Frontal cortex (tissue), 4 donors: ENCODE data around the gene LIF. TPM values are rescaled to one million over a fixed set of nuclear protein-coding genes. Genes with fewer than 3 reads are reported as not detected.

Experiments
- DNase-seq, 2 donors: peaks; one replicate each; pipeline ENCODE4 v3.0.0; 2012; ENCODE audit warnings: low spot score in 2 of 2
- FAIRE-seq: peaks from 2 replicates; lab custom pipeline; 2012; peaks lifted over from hg19 to GRCh38; lab: Jason Lieb, UNC
- total RNA-seq: library from RNA; depleted of rRNA; stranded (reverse); fragments of >200 nt; gene quantifications from one replicate; pipeline ENCODE4 v1.2.3, GENCODE V29; 2014
- donor health status: control.
- donor health status: control.
- donor health status: control.

The LIF gene
- total RNA-seq, 1 donor from 2014 or later: not detected

DNA sequence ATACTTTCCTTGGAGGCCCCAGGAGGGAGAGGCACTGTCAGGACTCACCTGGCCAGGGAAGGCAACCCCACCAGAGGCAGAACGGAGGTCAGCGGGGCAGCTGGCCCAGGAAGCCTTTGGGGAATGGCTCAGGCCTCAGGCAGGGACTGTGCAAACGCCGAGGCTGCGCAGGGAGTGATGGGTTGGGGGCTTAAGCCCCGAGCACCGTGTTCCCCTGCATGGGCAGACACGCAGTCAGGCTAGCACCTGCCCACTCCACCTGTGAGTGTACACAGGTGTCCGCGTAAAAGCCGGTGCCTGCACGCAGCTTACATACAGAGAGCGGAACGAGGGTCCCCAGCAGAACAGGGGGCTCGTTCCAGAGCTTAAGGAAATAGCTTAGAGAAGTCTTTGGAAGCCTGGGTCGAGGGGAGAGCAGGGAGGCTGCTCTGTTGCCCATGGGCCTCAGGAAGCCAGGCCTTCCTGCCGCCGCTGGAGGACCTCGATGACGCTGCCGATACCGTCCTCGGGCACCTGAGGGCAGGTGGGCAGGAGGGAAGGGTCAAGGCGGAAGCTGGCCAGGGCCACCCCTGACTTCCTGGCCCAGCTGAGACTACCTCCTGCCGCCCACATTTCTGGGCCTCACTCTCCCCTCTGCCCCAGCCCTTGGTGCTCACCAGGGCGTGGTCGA is 38.8 kb upstream of the LIF start:
- DNase-seq: no peak
- FAIRE-seq: no peak

DNA sequence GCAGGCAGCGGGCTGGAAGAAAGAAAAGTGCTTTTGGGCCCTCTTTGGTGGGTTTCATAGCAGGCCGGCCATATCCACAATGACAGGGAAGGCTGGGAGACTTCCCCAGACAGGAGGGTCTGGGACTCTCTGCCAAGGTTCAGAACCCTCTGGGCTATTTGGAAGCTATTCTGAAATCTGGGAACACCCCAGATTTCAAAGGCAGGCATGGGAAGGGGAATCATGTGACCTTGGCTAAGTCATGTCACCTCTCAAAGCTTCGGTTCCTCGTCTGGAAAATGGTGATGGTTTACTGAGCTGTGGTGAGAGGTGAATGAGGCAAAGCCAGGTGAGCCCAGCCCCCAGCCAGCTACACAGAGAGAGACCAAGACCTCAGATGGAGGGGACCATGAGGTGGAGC is 38.1 kb upstream of the LIF start:
- no peak for FAIRE-seq
- no peak for DNase-seq

DNA sequence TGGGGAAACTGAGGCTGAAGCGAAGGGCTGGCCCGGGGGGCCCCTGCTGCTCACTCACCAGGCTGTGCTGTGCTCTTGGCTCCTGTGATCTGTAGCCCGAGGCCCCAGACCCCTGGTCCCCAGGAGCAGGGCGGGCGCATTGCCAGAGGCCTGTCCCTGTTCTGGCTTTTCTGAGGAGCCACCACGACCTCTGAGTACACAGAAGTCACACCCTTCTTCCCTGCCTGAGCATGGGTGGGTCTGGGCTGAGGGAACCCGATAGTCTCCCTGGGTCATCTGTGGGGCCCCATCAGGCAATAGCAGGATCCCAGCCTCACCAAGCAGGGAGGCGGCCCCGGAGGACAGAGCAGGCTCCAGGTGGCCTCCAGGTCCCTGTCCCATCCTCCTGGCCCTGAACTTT is 37.6 kb upstream of the LIF start:
- no peak for DNase-seq
- FAIRE-seq: no peak

DNA sequence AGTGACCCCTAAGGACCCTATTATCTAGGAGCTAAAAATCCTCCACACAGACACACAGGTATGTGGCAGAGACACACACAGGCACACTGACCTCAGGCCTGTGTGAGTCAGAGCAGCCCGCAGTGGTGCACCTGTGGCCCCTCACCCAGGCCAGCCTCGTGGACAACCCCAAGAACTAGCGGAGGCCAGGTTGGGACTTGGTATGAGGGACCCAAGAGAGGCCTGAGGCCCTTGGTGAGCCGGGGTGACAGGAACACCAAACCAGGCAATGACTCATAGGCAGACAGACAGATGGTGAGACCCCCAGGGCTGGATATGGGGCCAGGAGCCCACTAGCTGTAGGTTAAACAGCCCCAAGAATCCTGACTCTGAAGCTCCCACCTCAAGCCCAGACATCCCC is 36.8 kb upstream of the LIF start:
- no peak for FAIRE-seq

DNA sequence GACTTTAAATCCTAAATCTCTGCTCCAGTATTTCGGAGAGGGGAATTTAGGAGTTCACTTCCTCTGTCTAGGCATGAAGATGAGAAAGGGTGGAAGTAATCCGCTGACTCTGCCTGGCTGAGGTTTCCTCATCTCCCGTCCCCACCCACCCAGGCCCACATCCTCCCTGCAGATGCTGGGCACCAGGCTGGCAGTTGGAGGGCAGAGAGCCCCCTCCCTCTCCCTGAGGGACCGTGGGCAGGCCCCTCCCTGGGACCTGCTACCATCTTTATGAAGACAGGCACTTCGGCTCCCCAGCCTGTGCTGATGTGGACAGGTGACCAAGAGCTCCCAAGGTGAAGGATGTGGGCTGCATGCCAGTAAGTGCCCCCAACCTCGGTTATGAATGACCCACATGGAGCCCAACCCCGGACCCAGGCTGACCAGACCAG is 36.1 kb upstream of the LIF start:
- no peak for FAIRE-seq
- DNase-seq: no peak

More for the DNA sequence above, 36.8 kb upstream of the LIF start:
- no peak for DNase-seq

DNA sequence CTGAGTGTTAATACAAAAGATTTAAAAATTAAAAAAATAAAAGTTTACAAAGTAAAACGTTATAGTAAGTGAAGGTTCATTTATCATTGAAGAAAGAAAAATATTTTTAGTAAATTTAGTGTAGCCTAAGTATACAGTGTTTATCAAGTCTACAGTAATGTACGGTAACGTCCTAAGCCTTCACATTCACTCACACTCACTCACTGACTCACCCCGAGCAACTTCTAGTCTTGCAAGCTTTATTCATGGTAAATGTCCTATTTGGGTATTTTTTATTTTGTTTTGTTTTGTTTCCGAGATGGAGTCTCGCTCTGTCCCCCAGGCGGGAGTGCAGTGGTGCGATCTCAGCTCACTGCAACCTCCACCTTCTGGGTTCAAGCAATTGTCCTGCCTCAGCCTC is 33.9 kb upstream of the LIF start:
- FAIRE-seq (peak; percentile 79), DNase-seq (no peak)

DNA sequence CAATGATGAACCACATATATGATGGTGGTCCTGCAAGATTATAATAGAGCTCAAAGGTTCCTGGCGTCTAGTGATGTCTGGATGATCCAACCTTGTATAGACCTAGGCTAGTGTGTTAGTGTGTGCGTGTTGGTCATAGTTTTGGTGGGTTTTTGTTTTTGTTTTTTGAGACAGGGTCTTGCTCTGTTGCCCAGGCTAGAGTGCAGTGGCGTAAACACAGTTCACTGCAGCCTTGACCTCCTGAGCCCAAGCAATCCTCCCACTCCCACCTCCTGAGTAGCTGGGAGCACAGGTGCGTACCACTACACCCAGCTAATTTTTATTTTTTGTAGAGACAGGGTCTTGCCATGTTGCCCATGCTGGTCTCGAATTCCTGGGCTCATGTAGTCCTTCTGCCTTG is 33.4 kb upstream of the LIF start:
- DNase-seq (no peak), FAIRE-seq (no peak)

DNA sequence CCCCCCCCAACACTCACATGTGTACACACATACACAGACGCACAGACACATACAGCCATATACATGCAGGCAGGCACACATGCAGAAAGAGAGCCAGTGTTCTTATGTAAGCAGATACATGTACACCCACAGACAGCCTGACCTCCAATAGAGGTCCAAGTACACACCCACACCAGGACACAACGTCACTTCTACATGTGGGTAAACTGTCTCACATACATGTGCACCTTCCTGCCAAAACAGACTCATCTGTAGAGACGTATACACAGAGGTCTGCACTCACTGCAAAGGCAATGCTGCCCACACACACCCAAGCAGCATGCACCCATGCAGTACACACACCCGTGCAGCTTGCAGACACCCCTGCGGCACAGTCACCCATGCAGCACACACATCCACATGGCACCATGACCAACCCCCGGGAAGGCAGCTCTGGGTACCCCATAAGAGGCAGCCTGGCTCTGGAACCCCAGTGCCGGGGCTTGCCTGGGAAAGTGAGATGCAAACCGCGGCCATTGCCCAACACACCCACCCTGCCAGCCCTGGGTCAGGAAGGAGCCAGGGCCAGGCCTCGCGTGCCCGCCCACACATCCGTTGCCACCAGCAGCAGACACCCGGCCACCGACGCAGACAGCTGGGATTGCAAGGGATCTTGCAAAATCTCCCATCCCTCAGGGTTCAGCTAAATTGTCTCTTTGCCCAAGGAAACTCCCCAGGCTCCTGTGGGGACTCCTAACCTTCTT is 32.7 kb upstream of the LIF start:
- DNase-seq (no peak), FAIRE-seq (no peak)

DNA sequence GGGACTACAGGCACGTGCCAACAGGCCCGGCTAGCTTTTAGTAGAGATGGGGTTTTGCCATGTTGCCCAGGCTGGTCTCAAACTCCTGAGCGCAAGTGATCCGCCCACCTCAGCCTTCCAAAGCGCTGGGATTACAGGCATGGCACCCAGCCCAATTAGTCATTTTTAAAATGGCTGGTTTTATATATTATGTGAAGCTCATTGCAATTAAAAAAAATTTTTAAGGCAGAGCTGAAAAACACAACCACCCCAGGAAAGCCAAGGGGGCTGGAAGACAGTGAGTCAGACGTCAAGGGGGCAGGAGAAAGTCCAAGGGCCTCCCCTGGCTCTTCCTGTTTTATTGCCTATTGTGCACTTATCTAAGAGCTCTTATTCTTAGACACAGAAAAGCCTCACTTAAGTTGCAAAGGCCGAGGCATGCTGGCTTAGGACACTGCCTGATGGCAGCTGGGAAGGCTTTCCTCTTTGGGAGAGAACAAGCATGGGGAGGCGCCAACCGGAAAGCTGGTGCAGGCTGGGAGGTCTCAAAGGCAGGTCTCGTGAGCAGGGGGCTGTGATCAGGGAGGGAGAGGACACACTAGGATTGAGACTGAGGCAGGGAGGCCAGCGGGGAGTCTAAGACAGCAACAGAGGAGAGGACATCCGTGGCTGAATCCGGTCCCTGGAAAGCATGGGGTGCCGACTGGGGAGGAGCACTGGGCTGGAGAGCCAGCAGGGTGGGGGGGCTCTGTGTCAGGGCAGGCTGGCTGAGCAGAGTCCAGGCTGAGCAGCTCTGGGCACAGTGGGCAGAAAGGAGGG is 31.2 kb upstream of the LIF start:
- DNase-seq (no peak), FAIRE-seq (no peak)

DNA sequence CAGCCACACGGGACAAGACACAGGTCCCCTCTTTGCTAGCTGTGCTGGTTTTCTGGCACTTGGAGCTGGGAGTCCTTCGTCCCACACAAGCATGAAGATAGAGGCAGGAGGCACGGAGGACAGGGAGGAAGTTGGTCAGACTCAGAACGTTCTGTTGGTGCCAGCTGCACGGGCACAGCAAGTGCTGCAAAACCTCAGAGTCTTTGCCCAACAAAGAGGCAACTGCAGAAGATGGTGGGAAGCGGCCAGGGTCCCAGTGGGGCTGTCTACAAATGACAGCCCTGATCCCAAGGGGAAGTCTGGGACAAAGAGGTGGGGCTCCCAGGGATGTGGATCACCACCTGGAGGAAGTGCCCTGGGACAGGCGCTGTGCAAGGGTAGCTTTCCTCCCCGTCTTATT is 29.5 kb upstream of the LIF start:
- FAIRE-seq: no peak

DNA sequence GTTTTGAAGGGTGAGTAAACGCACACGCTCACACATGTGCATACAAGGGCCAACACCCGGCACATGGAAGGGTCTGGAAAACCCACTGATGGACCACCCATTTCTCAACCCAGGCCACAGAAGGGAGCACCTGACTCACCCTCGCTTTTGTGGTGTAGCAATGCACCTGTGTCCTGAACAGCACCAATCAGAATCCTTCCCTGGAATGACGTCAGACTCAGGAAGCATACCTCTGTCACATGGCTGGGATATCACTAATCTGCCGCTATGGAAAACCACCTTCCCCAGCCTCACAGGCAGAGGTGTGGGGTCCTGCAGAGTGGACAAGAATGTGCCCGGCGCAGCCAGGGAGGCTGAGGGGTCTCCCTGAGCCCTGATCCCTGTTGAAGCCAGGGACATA is 29.1 kb upstream of the LIF start:
- FAIRE-seq (no peak), DNase-seq (no peak)

More for the DNA sequence above, 29.5 kb upstream of the LIF start:
- no peak for DNase-seq

DNA sequence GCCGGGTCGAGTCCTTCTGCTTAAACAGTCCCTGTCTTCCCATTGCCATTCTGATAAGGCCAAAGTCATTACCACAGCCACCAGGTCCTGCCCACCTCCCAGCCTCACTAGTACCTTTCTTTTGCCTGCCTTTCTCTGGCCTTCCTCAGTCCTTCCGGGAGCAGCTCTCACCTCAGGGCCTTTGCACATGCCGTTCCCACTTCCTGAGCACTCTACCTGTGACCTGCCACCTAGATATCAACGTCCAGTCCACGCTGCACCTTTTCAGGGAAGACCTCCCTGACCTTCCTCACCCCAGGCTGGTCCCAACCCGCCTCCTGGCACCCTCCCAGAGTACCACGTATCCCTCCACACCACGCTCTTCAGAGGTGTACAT is 27.9 kb upstream of the LIF start:
- DNase-seq (no peak), FAIRE-seq (no peak)

DNA sequence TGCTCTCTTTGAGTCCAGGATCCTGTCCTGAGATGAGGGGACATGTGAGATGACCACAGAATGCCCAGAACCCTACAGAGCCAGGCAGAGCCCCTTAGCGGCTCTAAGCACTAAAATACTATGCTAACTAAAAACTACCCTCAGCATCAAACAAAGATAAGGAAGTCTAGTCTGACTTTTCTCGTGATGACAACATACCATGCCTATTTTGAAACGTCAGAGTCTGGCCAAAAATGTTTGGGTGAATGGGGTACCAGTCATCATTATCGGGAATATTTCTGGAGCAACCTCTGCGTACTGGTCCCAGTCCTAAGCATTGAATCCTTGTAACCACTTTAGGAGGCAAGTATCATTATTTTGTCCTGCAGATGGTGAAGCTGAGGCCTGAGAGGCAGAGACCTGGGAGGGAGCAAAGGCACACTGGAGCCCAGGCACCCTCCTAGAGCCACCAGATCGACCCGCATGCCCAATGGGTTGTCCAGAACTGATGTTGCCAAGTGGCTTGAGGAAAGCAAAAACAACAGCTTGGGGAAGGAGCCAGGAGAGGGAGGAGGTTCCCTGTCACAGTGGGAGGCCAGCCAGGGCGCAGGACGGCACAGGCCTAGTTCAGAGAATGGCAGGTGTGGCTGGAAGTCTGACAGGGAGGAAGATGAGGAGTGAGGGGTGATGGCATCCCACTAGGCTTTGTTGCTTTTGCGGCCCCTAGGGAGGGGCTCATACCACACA is 27.3 kb upstream of the LIF start:
- FAIRE-seq: no peak
- DNase-seq: no peak

DNA sequence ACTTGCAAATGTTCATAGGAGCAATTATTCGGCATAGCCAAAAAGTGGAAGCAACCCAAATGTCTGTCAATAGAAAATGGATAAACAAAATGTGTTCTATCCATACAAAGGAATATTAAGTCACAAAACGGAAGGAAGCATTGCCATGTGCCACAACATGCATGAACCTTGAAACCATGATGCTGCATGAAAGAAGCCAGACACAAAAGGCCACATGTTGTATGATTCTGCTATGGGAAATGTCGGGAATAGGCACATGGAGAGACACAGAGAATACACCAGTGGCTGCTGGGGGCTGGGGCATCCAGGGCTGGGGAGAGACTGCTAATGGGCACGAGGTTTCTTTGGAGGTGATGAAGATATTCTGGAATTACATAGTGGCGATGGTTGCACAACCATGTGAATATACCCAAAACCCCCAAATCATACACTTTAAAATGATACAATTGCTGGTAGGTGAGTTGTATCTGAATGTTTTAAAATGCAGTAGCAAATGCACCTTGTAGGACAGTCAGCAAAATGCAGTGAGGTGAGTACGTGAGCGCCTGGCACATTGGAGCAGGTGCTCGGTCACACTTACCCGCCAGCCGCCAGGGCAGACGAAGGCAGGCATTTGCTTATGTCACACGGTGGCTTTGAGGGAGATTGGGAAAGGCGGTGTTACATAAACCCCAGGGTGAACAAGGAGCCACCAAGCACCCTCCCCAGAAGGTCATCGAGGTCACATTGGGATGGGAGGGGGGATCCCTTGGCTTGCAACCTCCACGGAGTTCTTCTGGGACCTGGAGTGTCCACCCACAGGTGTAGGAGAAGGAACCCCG is 26.4 kb upstream of the LIF start:
- FAIRE-seq (no peak), DNase-seq (no peak)

DNA sequence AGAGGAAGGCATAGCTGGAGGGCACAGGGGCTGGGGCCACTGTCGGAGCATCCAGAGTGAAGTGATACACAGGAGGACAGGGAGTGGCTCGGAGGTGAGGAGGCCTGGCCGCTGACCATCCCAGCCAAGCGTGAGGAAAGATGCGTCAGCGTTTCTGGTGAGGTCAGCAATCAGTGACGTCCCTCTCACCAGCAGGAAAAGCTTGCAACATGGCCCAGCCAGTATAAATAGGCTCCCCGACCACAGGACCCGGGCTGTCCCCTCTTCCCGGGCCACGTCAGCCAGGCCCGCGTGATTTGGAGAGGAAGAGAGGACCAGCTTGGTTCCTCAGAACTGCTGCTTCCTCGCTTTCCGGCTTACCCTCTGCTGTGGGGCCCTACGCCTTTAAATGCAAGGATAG is 24.3 kb upstream of the LIF start:
- DNase-seq (no peak), FAIRE-seq (no peak)

DNA sequence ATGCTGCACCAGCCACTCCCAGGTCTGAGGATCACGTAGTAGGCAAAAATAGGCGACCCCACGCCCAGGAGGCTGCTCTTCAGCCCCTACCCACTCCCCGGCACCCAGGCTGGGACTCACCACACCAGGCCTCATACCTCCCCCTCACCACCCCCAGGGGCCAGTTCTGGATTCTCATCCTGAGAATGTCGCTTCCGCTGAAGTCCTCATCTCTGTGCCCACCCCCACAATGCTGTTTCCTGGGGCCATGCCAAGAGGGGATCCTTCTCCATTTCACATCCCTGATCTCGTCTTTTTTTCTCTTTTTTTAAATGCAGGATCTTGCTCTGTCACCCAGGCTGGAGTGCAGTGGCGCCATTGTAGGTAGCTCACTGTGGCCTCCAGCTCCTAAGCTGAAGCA is 21.8 kb upstream of the LIF start:
- no peak for DNase-seq
- FAIRE-seq: no peak

DNA sequence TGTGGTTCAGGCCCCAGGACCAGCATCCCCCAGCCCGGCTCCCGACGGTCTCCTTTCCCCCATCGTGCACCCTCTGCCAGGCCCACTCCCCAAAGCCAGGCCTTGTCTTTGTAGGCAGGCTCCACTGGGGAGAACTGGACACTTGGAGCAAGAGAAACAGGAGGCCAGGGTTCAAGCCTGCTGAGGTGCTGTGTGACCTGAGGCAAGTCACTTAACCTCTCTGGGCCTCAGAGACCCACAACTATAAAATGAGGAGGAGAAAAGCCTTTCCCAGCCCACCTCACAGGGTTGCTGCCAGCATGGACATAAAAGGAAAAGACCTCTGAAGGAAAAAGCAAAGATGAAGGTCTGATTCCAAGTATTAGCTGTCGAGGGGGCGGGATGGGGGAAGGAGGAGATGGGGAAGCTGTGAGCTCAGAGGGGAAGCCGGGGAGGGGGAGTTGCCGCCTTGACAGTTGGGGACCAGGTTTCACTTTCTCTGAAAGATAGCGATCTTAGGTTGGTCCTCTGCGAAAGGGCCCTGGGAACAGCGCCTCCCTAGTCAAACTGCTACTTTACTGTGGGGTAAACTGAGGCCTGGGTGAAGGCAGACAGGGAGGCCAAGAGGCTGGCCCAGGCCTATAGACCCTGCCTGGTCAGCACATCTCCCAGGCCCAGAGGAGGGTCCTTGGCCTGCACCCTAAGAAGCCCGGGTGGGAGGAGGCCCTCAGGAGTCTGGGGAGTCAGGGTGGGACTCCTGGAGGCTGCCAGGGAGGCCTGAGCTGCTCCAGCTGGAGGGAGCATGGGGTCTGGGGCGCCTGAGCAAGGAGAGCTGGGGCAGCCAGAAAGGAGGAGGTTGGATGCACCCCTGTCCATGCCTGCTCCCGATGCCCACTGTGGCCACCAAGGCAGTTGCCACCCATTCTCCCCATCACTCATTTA is 21.1 kb upstream of the LIF start:
- FAIRE-seq (no peak), DNase-seq (no peak)
